ENCODE results near the gene USP15. TPM values are rescaled to one million over a fixed set of nuclear protein-coding genes. Genes with fewer than 3 reads are reported as not detected.
A peak's percentile ranks its signal among the peaks of the same experiment; 100 is the strongest.

The USP15 gene
- total RNA-seq = 100 to 1,000 TPM; 186 to 222 TPM
- total RNA-seq = 244 to 262 reads per million in 2 donors

DNA sequence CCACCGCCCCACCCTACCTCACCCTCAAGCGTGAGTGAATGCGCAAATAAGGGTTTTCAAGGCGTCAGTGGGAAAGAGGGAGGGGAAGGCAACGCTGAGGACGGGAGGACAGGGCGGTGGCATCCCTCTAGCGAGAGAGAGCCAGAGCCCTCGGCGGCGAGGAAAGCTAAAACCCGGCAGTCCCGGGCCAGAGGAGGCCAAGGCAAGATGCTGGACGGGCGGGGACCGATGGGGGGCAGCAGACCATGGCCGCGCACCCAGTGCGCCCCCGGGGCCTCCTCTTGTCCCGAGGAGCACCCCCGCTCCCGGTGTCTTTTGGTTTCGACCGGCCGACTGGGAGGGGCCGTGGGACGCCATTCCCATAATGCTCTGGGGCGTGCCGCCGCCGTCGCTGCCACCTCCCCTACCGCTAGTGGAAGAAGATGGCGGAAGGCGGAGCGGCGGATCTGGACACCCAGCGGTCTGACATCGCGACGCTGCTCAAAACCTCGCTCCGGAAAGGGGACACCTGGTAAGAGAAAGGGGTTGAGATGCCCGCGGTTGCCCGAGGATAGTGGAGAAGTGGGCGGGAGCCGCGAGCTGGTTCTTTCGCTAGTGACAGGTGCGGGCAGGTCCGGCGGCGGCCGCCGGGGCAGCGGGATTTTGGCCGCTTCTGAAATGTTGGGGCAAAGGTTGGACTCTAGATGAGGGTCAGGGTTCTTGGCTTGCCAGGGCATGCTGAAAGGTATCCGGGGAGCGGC is at the start of gene USP15:
Gene USP15, plus strand, starts transcription at position 412 of the 740 bp plus-strand sequence. Its CDS starts 11 bp downstream, at position 423.
- DNase-seq (peak; percentile 88 to 96 (median 93)), ATAC-seq (peak; percentile 82)
- peak within 1 kb of the TSS; percentile 99 for H3K4me3 Mint-ChIP-seq
- peaks cover 2% of the 10 kb centered on the region for H3K36me3 Mint-ChIP-seq (ENCODE audit: low read depth)
- H3K27me3 Mint-ChIP-seq = no peaks in the 10 kb centered on the region
- H3K9me3 ChIP-seq (ENCODE audit: control insufficient read depth, low read length, poor library complexity, severe bottlenecking) = no peaks in the 10 kb centered on the region
- H3K27ac Mint-ChIP-seq = peak within 1 kb of the TSS; percentile 99
- peaks cover 35% of the 10 kb centered on the region for H3K4me1 Mint-ChIP-seq

GRCh38 chr12:62210422-62210821 is 49.8 kb upstream of the USP15 start:
- Mint-ChIP-seq H3K27me3 (peaks cover 15% of the 10 kb centered on the region), H3K4me1 (peaks cover 3% of the 10 kb centered on the region), H3K36me3 (ENCODE audit: low read depth) (no peaks in the 10 kb centered on the region), H3K27ac (peak overlapping the region; percentile 47), H3K4me3 (no peak overlapping the region)
- DNase-seq (no peak), ATAC-seq (peak; percentile 67)
- H3K9me3 ChIP-seq (ENCODE audit: control insufficient read depth, low read length, poor library complexity, severe bottlenecking) = no peaks in the 10 kb centered on the region

- no peaks in the 10 kb centered on the region for H3K36me3 Mint-ChIP-seq (ENCODE audit: low read depth)
- H3K27ac Mint-ChIP-seq = no peak overlapping the region
- no peak overlapping the region for H3K4me3 Mint-ChIP-seq
- no peak for DNase-seq
- no peak for ATAC-seq
- H3K4me1 Mint-ChIP-seq = peaks cover 3% of the 10 kb centered on the region
- H3K9me3 ChIP-seq (ENCODE audit: control insufficient read depth, low read length, poor library complexity, severe bottlenecking) = no peaks in the 10 kb centered on the region
- H3K27me3 Mint-ChIP-seq = peaks cover 15% of the 10 kb centered on the region
Measured at GRCh38 chr12:62211510-62211909, 48.7 kb upstream of the USP15 start.

DNA sequence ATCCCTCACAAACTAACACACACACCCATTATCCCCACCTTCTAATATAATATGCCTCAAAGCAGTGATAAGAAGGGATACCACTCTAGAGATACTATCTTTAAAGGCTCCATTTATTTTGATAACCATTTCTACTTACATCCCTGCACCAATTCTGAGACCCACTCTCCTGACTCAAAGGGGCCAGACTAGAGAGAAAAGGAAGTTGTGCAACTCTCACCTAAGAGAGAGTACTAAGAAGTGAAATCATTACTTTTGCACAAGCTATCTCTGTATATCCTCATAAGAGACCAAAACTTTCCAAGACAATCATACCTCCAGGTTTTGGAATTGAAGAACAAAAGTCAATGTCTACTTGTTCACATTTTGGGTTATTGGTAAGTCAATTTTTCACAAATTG is 45.4 kb upstream of the USP15 start:
- Mint-ChIP-seq H3K27ac (no peak overlapping the region), H3K36me3 (ENCODE audit: low read depth) (no peaks in the 10 kb centered on the region), H3K27me3 (peaks cover 12% of the 10 kb centered on the region), H3K4me1 (peaks cover 3% of the 10 kb centered on the region), H3K4me3 (no peak overlapping the region)
- no peaks in the 10 kb centered on the region for H3K9me3 ChIP-seq (ENCODE audit: control insufficient read depth, low read length, poor library complexity, severe bottlenecking)
- DNase-seq = no peak
- ATAC-seq = no peak

- ATAC-seq (no peak), DNase-seq (no peak)
- peaks cover 9% of the 10 kb centered on the region for H3K27me3 Mint-ChIP-seq
- H3K4me3 Mint-ChIP-seq = no peak overlapping the region
- H3K4me1 Mint-ChIP-seq = peaks cover under 1% of the 10 kb centered on the region
- H3K27ac Mint-ChIP-seq = no peak overlapping the region
- no peaks in the 10 kb centered on the region for H3K9me3 ChIP-seq (ENCODE audit: control insufficient read depth, low read length, poor library complexity, severe bottlenecking)
- H3K36me3 Mint-ChIP-seq (ENCODE audit: low read depth) = no peaks in the 10 kb centered on the region
Measured at GRCh38 chr12:62215506-62215905, 44.7 kb upstream of the USP15 start.

- Mint-ChIP-seq H3K4me1 (no peaks in the 10 kb centered on the region), H3K27me3 (peaks cover 10% of the 10 kb centered on the region)
Measured at GRCh38 chr12:62217466-62218194, 42.6 kb upstream of the USP15 start.

DNA sequence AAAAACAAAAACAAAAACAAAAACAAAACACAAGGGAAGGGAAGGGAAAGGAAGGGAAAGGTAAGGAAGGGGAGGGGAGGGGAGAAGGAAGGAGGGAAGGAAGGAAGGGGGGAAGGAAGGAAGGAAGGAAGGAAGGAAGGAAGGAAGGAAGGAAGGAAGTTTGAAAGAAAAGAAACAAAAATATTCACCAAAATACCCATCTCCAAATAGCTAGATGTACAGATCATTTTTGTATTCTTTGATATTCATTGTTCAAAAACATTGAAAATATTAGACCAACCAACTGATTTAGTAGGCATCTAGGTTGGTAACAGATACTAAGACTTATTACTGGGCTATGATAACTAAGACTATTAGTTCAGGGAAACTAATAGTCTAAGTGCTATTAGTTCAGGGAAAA is 39.1 kb upstream of the USP15 start:
- Mint-ChIP-seq H3K27me3 (peaks cover 10% of the 10 kb centered on the region), H3K4me3 (no peak overlapping the region), H3K36me3 (ENCODE audit: low read depth) (peaks cover 2% of the 10 kb centered on the region), H3K4me1 (no peaks in the 10 kb centered on the region), H3K27ac (no peak overlapping the region)
- DNase-seq (no peak), ATAC-seq (no peak)
- H3K9me3 ChIP-seq (ENCODE audit: control insufficient read depth, low read length, poor library complexity, severe bottlenecking) = no peaks in the 10 kb centered on the region

More at GRCh38 chr12:62217466-62218194, 42.6 kb upstream of the USP15 start:
- no peaks in the 10 kb centered on the region for H3K36me3 Mint-ChIP-seq (ENCODE audit: low read depth)
- no peak overlapping the region for H3K27ac Mint-ChIP-seq
- H3K4me3 Mint-ChIP-seq = no peak overlapping the region
- no peaks in the 10 kb centered on the region for H3K9me3 ChIP-seq (ENCODE audit: control insufficient read depth, low read length, poor library complexity, severe bottlenecking)
- no peak for ATAC-seq
- no peak for DNase-seq

- ATAC-seq (no peak), DNase-seq (no peak)
- Mint-ChIP-seq H3K4me3 (no peak overlapping the region), H3K27me3 (peaks cover 6% of the 10 kb centered on the region), H3K27ac (no peak overlapping the region), H3K4me1 (no peaks in the 10 kb centered on the region), H3K36me3 (ENCODE audit: low read depth) (peaks cover 2% of the 10 kb centered on the region)
- H3K9me3 ChIP-seq (ENCODE audit: control insufficient read depth, low read length, poor library complexity, severe bottlenecking) = no peaks in the 10 kb centered on the region
Measured at GRCh38 chr12:62224601-62225000, 35.6 kb upstream of the USP15 start.

DNA sequence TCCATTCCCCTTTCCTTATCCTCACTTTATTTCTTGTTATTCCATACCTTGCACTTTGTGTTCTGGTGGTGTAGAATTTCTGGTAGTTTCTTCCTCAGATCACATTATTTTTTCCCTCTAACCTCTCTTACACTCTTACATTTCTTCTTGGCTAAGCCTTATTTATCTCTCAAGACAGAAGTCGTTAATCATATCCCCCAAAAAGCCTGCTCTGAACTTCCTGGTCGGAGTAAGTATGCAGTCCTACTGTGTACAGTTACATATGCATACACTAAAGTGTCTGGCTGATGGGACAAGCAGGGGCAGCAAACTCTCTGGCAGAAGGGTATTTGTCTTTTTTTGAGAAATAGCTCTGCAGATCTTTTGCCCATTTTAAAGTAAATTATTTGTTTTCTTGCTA is 33.1 kb upstream of the USP15 start:
- H3K9me3 ChIP-seq (ENCODE audit: control insufficient read depth, low read length, poor library complexity, severe bottlenecking) = no peaks in the 10 kb centered on the region
- DNase-seq (no peak), ATAC-seq (no peak)
- no peak overlapping the region for H3K4me3 Mint-ChIP-seq
- H3K27me3 Mint-ChIP-seq = peaks cover under 1% of the 10 kb centered on the region
- H3K36me3 Mint-ChIP-seq (ENCODE audit: low read depth) = peaks cover 3% of the 10 kb centered on the region
- H3K4me1 Mint-ChIP-seq = no peaks in the 10 kb centered on the region
- no peak overlapping the region for H3K27ac Mint-ChIP-seq

DNA sequence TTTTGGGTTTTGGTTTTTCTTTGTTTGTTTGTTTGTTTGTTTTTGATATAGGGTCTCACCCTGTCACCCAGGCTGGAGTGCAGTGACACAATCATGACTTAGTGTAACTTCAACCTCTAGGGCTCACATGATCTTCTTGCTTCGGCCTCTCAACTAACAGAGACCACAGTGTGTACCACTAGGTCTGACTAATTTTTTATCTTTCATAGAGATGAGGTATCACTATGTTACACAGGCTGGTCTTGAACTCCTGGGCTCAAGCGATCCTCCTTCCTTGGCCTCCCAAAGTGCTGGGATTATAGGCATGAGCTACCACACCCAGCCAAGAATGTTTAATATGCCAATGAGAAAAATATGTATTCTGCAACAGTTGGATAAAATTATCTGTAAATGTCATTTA is 29.6 kb upstream of the USP15 start:
- DNase-seq (no peak), ATAC-seq (no peak)
- no peaks in the 10 kb centered on the region for H3K27me3 Mint-ChIP-seq
- no peaks in the 10 kb centered on the region for H3K9me3 ChIP-seq (ENCODE audit: control insufficient read depth, low read length, poor library complexity, severe bottlenecking)
- H3K27ac Mint-ChIP-seq = no peak overlapping the region
- H3K4me1 Mint-ChIP-seq = no peaks in the 10 kb centered on the region
- H3K36me3 Mint-ChIP-seq (ENCODE audit: low read depth) = peaks cover 6% of the 10 kb centered on the region
- no peak overlapping the region for H3K4me3 Mint-ChIP-seq

- no peak for DNase-seq
- no peaks in the 10 kb centered on the region for H3K9me3 ChIP-seq (ENCODE audit: control insufficient read depth, low read length, poor library complexity, severe bottlenecking)
- ATAC-seq = no peak
- Mint-ChIP-seq H3K4me1 (no peaks in the 10 kb centered on the region), H3K27me3 (no peaks in the 10 kb centered on the region), H3K36me3 (ENCODE audit: low read depth) (peaks cover 6% of the 10 kb centered on the region), H3K4me3 (no peak overlapping the region), H3K27ac (no peak overlapping the region)
Measured at GRCh38 chr12:62232143-62232729, 28.0 kb upstream of the USP15 start.

- no peak for ATAC-seq
- Mint-ChIP-seq H3K36me3 (ENCODE audit: low read depth) (peaks cover 6% of the 10 kb centered on the region), H3K27me3 (no peaks in the 10 kb centered on the region), H3K27ac (no peak overlapping the region), H3K4me3 (no peak overlapping the region), H3K4me1 (no peaks in the 10 kb centered on the region)
- no peaks in the 10 kb centered on the region for H3K9me3 ChIP-seq (ENCODE audit: control insufficient read depth, low read length, poor library complexity, severe bottlenecking)
- no peak for DNase-seq
Measured at GRCh38 chr12:62233805-62234204, 26.4 kb upstream of the USP15 start.

DNA sequence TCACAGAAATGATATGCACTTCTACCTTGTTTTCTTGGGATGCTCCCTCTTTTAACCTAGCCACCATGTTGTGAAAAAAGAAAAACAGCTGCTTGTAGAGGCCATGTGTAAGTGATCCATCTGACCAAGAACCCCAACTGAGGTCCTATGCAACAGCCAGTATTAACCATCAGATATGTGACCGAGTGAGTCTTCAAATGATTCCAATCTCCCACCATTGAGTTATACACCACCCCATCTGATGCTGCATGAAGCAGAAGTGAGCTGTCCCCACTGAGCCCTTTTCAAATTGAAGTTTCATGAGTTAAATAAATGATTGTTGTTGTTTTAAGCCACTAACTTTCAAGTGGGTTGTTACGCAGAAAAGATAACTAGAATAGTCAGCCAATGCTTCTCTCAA is 20.6 kb upstream of the USP15 start:
- Mint-ChIP-seq H3K4me3 (no peak overlapping the region), H3K27me3 (peaks cover 6% of the 10 kb centered on the region), H3K27ac (no peak overlapping the region), H3K4me1 (no peaks in the 10 kb centered on the region), H3K36me3 (ENCODE audit: low read depth) (no peaks in the 10 kb centered on the region)
- H3K9me3 ChIP-seq (ENCODE audit: control insufficient read depth, low read length, poor library complexity, severe bottlenecking) = no peaks in the 10 kb centered on the region
- no peak for DNase-seq
- no peak for ATAC-seq

Data from T-helper 17 cell (primary cell).